HT1080 (cell line): ENCODE data around the gene SNX25. TPM values are rescaled to one million over a fixed set of nuclear protein-coding genes. Genes with fewer than 3 reads are reported as not detected.

Experiments
- DNase-seq: peaks from one replicate; pipeline ENCODE4 v3.0.0-alpha.2; 2015; ENCODE audit warnings: low read depth
- total RNA-seq: library from RNA; depleted of rRNA; stranded (reverse); fragments of >200 nt; shearing (Covaris generic); gene quantifications from 2 replicates; pipeline ENCODE4 v1.2.3, GENCODE V29; 2014

SNX25 gene
- total RNA-seq, 1 experiment from 2014 or later, result 20.8 TPM

DNA sequence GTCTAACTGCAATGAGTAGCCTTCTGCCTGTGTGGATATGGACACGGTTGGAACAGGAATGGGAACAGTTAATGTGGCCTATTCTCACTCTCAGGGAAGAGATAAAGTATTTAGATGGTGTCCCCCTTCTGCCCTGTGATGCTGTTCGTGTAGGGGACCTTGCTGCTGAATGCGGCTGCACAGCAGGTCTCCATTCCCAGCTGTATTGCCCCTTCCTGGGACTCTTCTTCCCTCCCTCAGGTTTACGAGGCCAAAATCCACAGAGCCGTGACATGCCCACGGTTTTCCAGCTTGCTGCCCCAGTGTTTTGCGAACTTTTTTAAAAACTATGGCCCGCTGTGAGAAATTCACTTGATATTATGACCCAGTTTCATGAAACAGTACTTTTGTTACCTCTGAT lies 50.3 kb downstream of the SNX25 start:
- no peak for DNase-seq

DNA sequence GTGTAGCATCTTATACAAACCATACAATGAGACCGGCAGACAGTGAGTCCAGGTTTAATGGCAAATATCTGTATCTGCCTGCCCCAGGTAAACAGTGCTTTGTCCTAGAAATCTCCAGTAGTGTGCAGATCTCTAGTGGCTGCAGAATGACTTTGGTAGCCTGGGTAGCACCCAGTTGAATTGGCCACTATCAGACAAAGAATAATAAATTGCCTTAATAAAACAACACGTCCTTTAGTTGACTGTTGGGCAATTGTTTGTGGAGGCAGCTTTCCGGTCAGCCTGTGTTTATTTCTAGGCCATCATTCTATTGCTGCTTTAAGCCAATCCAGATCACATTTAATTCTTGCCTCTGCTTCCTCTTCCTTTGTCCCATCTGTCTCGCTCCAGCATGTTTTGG lies 52.5 kb downstream of the SNX25 start:
- DNase-seq, result no peak

DNA sequence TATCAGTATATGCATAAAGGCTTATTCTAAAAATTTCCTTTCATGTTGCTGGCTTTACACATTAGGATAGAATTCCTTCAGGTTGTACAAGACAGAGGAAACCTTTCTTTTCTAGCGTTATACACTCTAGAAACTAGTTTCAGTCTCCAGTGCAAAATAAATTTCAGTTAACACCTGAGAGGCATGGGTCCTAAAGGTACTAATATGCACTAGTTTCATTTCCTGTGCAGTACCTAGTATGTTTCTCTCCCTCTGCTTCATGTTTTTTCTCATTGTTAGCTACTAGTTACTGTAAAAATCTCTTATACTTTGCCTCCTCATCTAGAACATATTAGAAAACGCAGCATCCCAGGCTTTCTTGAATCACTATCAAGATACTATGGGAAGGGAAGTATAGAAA lies 54.0 kb downstream of the SNX25 start:
- DNase-seq, result no peak

DNA sequence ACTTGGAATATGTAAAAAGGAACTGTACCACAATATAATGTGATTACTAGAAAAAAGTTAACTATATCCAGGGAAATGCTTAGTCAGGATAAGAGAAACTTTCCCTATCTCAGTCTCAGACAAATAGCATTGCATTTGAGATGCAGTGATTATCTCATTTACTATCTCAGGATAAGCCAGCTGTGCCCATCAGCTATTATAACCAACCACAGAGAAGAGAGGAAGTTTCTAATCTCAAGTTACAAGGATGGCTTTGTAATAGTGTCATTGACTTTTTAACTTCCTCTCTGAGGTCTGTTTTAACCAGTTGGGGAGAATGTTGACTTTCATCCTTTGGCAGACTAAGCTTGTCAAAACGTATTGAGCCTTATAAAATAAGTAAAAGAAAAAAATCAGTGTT lies 56.5 kb downstream of the SNX25 start:
- DNase-seq, result peak; percentile 72

DNA sequence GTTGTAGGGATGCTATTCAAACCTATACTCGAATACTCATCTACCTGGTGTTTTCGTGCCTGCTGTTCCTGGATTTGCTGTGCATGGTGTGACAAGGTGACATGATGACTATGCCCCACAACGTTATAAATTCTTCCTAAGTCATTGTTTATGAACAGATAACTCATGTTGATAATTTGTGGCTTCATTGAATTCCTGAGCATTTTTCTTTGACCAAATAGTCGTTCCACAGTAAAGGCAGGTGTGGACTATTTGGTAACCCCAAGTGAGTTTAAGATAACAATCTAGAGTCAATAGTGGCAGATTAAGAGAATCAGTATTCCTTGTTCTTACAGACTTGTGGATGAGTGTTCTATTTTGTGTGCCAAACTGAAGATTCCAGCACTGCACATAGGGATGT lies 59.9 kb downstream of the SNX25 start:
- DNase-seq, result no peak

DNA sequence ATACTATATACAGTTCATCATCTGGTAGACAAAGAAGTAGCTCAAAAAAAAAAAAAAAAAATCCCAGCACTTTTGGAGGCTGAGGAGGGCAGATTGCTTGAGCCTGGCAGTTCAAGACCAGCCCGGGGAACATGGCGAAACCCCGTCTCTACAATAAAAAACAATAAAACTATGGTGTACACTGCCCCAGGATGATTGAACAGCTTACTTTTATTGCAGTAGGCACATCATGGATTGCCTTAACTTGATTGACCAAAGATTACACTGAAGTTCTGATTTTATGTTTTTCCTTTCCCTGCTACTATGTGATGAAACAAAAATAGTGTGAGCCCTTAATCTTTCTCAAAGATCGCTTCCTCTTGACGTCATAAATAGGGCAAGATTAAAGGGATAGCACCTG lies 60.6 kb downstream of the SNX25 start:
- no peak for DNase-seq

DNA sequence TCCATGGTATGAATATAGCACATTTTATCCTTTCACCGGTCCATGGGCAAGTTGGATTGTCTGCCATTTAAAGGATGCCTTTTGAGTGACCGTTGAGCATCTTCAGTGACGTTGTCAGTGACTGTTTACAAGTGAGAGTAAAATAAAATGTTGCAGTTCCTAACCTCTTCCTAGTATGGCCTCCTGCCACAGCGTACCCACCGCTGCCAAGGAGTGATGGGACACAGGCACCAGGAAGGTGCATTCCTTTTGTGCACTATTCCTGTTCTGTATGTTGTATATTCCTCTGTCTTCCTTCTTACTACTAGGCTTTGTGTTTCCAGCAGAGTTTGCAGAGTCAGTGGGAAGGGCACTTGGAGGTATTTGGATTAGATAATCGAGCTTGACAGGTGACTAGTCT lies 61.5 kb downstream of the SNX25 start:
- DNase-seq, result no peak

DNA sequence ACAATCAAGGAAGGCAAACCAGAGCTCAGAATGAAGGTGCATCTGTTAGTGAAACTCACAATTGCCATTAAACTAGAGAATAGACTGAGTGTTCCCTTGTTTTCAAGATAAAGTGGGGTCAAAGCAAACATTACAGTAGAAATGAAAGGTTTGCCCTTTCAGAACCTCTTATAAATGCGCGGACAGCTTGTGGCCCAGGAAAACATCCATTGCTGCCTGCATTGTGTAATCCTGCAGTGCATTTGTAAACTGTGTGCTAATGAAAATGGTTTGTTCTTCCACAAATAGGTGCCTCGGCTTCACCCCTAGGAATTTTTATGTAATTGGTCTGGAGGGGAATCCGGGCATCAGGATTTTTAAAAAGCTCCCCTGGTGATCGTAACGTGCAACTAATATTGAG lies 62.8 kb downstream of the SNX25 start:
- no peak for DNase-seq

DNA sequence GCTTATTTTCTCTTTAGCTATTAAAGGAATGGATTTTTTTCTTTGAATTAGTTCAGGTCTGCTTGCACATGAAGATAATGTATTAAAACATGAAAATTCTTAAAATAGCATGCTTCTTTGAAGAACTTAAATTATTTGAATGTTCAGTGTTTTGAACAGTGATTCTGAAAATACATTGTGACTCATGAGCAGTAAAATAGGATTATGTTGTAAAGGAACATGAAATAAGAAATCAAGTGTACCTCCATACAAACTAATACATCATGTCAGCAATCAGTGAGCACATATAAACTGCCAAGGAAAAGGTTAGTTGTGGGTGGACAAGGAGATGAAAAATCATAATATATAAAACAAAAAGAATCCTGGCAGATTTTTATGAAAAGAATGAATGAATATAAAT lies 66.1 kb downstream of the SNX25 start:
- DNase-seq, result no peak

DNA sequence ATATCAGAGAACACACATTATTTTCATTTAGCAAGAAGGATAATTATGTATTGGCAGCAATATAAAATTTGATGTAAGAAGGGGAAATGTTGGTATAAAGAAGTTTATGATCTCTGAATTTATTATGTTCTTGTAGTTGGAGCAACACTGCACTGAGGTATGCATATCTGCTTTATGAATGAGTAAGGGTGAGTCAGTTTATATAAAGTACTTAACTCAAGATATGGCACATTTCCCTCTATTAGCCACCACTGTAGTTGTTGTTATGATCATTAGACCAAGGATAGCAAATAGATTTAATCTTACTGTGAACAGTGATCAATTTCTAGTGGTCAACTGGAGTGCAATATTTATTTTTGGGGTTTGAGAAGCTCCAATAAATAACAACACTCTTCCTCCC lies 66.6 kb downstream of the SNX25 start:
- DNase-seq, result peak; percentile 14

DNA sequence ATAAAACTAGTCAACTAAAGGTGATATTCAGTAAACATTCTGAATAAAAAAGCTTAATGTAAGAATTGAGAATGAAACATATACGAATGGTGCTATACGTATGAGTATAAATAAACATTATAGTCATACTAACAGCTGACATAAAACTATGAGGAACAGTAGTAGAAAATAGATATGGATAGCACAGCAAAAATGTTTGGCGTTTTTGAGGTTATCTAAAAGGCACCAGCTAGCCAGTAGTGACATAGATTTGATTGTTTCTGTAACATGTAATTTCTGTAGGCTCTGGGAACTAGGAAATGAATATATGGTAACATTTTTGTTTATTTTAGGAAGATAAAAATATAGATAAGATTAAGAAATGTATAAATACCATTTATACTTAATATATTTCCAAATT lies 69.3 kb downstream of the SNX25 start:
- no peak for DNase-seq

DNA sequence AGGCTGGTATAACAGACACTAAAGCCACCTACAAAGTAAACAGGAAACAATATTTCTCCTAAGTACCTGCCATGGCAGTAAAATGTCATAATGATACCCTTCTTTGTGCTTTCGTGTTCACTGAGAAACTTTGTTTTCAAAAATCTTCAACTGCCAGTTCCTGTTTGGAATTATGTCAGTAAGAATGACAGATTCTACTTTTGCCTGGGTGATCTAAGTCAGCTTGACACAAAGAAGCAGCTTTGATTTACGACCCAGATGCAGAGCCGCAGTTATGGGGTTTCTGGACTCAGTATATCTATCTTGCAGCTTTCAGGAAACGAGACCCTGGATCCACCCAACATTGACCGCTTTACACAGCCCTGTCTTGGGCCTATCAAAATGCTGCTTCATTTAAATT lies 71.2 kb downstream of the SNX25 start:
- no peak for DNase-seq

DNA sequence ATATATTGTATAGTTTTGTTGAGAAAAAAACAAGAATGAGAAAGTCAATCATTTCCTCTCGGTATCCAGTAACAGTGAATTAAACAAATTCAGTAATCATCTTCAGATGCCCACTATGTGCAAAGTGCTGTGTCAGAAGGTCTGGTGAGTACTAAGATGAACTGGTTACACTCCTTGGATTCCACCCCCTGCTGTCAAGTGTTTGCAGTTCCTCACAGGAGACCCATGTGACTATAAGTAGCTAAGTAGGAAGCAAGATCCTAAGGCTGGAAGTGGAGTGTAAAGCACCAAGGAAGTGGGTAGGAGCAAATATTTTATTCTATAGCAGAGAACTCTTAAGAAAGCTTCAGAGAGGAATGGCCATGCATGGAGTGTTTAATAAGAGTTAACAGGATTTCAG lies 73.6 kb downstream of the SNX25 start:
- peak; percentile 30 for DNase-seq

DNA sequence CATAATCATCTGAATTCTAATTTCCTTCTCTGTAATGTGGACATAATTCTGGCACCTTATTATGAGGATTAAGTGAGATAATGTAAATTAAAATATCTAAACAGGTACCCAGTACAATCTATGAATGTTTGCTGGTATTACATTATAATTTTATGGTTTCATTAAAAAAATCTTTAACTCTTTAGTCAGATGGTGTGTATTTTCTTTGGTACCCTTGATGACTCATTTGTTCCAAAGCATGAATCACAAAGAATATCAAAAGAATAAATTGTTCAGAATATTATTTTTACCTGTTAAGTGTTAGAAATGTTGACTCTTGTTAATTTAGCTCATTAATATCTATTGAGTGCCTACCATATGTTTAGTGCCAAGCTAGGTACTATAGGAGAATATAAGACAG lies 74.3 kb downstream of the SNX25 start:
- DNase-seq, result peak; percentile 32

DNA sequence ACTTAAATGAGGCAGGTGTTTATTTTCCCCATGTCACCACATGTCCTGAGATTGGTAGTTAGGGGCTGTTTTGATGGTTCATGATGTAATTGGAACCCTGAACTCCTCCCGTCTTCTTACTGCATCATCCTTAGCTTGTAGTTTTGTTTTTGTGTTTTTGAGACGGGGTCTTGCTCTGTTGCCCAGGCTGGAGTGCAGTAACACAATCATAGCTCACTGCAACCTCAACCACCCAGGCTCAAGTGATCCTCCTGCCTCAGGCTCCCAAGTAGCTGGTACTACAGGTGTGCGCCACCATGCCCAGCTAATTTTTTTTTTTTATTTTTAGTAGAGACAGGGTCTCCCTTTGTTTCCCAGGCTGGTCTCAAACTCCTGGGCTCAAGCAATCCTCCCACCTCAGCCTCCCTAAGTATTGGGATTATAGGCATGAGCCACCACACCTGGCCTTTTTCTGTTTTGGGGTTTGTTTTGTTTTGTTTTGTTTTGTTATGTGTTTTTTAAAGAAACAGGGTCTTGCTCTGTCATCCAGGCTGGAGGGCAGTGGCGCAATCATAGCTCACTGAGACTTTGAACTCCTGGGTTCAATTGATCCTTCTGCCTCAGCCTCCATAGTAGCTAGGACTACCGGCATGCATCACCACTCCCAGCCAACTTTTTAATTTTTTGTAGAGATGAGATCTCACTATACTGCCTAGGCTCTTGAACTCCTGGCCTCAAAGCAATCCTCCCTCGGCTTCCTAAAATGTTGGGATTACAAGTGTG lies 76.4 kb downstream of the SNX25 start:
- no peak for DNase-seq

DNA sequence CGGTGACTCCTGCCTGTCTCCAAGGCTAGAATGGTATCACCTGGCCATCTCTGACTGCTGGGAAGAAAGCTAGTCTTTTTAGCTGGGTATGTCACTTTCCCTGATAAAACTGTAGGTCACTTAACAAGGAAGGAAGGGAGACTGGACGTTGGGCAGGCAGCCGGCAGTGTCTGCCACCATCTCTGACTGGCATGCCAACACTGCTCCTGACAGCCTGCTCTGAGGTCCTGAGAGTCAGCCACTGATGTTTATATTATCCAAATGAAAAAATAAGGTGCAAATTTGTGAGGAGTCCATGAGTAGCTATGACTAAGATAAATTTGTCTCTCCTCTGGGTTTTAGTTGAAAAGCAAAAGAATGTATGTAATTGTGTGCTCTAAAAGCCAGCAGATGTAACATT lies 77.2 kb downstream of the SNX25 start:
- DNase-seq, result no peak

DNA sequence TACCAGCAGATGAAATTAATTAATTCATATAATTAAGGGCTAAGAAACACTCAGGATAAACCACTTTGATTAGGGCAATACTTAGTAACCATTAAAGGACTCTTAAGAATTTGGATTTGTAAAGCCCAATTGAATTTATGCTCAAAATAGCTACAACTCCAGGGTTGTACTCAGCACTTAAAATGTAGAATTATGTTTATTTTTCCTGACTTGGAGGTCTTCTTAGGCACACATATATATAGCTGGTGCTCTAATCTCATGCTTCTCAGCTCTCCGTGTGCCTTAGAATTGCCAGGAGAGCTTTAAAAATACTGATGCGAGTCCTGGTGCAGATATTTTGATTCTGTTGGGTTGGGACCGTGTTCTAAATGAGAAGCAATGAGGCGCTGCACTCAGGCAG lies 77.6 kb downstream of the SNX25 start:
- no peak for DNase-seq

DNA sequence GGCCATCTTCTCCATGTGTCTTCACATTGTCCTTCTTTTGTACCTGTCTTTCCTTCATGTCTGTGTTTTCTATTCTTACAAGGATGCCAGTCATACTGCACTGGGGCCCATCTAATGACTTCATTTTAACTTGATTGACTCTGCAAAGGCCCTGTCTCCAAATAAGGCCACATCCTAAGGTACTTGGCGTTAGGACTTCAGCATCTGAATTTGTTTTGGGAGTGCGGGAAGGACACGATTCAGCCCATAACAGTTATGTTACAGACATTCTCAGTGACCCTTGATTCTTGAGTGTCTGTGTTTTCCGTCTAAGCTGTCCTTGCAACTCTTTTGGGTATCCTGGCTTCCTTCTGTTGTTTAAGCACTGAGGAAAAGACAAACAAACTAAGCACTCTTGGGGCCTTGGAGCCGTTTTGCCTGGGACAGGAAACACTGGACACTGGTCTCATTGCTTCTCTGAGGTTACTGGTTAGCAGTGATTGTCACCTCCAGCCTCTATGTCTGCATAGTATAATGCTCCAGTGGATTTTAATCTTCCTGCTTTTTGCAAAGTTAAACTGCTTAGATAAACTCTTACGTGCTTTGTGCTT lies 80.7 kb downstream of the SNX25 start:
- DNase-seq, result no peak

DNA sequence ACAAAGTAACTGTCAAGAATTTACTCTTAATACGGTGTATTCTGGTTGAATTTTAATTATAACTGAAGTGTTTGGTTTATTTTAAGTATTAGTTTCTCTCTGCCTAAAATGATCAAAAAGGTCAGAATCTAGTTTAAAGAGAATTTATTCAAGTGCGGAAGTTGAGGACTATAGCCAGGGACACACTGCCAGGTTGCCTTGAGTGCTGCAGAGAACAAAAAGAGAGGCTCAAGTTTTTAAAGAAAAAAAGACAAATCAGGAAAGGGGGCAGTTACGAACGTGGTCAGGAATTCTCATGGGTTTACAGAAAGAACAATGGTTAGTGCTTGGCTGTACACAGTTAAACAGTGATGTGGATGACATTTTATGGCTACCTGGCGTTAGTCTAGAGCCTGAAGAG lies 81.3 kb downstream of the SNX25 start:
- no peak for DNase-seq

DNA sequence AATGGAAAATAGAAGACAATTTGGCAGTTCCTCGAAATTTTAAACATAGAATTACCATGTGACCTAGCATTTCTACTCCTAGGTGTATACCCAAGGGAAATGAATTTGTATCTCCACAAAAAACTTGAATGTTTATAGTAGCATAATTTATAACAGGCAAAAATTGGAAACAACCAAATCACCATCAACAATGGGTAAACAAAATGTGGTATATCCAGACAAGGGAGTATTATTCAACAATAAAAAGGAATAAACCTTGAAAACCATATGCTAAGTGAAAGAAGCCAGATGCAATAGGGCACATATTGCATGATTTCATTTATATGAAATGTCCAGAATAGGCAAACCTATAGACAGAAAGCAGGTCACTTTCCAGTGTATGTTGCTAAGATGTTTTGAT lies 83.8 kb downstream of the SNX25 start:
- DNase-seq, result no peak

DNA sequence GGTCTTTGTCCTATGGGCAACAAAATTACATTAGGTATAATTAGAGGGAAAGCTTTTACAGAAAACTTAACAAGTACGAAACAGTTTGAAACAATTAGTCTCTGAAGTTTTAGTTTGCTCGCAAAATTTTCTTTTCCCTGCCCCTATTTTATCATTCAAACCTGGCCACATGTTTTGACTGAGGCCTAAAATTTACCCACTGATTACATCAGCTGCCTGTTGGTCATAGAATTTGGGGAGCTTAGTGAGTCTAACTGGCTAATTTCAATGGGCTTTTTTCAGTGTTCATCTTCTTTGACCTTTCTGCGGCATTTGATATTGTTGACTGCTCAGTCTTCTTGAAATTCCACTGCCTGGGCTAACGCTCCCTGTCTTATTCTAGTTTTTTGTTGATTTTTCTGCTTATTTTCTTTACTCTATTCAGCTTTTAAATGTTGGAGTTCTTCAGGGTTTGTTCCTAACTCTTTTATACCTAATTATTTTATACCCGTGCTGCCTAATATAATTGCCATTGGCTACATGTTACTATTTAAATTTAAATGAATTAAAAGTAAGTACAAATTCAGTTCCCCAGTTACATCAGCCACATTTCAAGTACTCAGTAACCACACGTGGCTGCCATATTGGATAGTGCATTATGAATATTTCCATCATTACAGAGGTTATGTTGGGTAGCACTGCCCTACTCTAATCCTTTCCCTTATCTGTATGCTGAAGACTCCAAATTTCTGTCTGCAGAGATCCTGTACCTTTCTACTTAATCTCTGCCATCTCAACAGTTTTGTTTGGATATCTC lies 87.5 kb downstream of the SNX25 start:
- no peak for DNase-seq

DNA sequence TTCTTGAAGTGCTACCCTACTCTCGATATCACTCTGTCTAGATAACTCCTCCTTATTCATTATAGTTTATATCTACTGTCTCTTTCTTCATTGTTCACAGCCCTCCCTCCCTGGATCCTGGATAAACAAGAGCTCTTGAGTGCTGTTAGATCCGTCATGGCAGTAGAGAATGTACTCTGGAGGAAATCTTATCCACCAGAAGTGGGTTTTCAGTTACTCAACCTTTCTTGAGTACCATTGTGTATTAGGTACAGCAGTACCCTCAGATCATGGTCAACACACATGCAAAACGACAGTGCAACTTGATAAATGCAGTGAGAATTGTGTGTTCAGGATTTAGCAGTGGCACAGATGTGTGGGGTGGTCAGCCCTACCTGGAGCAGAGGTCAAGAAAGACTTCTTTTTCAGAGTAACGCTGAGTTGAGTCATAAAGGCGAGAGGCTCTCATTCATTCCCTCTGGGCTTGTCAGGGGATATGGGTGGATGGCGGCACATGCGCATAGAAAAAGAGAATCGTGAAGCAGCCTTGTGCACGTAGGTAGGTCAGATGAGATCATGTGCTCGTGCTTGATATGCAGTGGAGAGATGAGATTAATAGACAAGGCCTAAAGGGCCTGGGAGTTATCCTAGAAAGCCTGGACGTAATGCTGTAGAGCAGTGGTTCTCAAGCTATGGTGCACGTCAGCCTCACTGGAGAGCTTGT lies 89.5 kb downstream of the SNX25 start:
- no peak for DNase-seq
